Fibroblast of pulmonary artery (primary cell): ENCODE measurements around the gene SELL.
"Not testable (repeated sequence)": the region's sequence is repeated elsewhere in the genome, so short reads cannot be mapped to it uniquely, and the experiment has no call there.

ENCODE experiments used
- DNase-seq: peaks from one replicate; pipeline ENCODE4 v3.0.0-alpha.2; 2010; ENCODE audit warnings: low read depth
- H3K4me3 ChIP-seq: replicated peaks from 2 replicates; pipeline ENCODE4 v1.5.1; 2011; ENCODE audit warnings: low read depth, mild to moderate bottlenecking, control low read depth, low read length, moderate library complexity
- CTCF ChIP-seq: IDR thresholded peaks from 2 replicates; pipeline ENCODE4 v1.5.1; 2011; ENCODE audit warnings: mild to moderate bottlenecking, control low read depth, low read length, inconsistent platforms; ENCODE audit errors: missing control alignments

The SELL gene

GRCh38 chr1:169725930-169726329, 14.5 kb upstream of the SELL start:
- no peak for TF ChIP-seq CTCF
- DNase-seq = no peak
- no peak overlapping the region for H3K4me3 ChIP-seq

DNA sequence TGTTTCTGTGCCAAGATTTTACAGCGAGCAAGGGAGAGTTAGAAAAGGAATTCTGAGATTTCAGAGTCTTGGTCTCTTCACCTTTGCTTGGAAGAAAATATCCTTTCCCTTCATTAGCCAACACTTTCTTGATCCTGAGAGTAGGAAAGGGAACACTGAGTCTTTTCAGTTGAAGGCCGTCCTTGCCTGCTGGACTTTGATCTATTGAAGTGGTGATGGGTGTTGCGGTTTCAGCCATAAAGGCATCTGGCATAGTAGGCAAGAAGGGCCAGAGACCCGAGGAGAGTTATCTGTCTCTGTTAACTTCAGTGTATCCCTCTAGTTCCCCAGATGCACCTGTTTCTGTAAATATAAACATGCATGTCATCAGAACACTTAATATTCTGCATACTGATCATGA, 12.7 kb upstream of the SELL start:
- no peak for DNase-seq
- no peak for TF ChIP-seq CTCF
- H3K4me3 ChIP-seq = no peak overlapping the region

GRCh38 chr1:169723763-169724162, 12.3 kb upstream of the SELL start:
- no peak for DNase-seq
- no peak overlapping the region for H3K4me3 ChIP-seq
- no peak for TF ChIP-seq CTCF

DNA sequence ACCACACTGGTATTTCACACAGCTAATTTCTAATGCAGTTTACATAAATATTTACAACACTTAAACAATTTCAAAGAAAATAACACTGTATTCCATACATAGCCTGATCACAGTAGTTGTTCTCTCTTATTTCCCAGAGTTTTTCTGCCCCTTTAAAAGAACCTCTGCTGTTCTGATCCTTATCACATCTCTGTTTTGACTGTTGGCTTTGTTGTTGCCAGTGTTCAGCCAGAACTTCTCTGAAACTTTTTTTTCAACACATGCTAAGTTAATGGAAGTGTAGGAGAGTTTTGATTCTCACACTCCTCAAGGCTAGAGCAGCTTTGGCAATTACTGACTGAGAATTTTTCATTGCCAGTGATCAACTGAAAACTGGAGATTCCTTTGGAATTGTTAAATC, 11.4 kb upstream of the SELL start:
- no peak overlapping the region for H3K4me3 ChIP-seq
- TF ChIP-seq CTCF = no peak
- DNase-seq = no peak

DNA sequence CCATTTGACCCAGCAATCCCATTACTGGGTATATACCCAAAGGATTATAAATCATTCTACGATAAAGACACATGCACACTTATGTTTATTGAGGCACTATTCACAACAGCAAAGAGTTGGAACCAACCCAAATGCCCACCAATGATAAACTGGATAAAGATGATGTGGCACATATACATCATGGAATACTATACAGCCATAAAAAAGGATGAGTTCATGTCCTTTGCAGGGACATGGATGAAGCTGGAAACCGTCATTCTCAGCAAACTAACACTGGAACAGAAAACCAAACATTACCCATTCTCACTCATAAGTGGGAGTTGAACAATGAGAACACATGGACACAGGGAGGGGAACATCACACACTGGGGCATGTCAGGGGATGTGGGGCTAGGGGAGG, 3.7 kb upstream of the SELL start:
- not testable (repeated sequence) for H3K4me3 ChIP-seq, DNase-seq

- not testable (repeated sequence) for DNase-seq, H3K4me3 ChIP-seq
Observed at GRCh38 chr1:169713090-169713489, 1.7 kb upstream of the SELL start.

GRCh38 chr1:169712309-169712631, 850 bp upstream of the SELL start:
- no peak for DNase-seq
- no peak for TF ChIP-seq CTCF
- H3K4me3 ChIP-seq = no peak overlapping the region

DNA sequence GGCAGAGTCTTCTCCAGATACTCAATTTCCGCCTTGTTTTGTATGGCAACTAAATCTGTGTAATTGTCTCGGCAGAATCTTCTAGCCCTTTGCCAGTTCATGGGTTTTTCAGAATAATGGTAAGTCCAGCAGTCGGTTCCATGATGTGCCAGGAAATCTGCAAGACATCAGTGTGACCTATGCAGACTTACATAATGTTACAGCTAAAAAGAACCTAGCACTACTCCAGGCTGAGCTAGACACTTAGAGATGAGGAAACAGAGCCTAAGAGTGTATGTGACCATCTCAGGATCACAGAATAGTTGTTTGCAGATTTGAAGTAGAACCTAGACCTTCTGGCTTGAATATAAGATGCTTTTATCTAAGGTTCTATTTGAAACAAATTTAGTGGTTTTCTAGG, 2.8 kb downstream of the SELL start:
- no peak for TF ChIP-seq CTCF
- DNase-seq = no peak
- no peak overlapping the region for H3K4me3 ChIP-seq
